CD4-positive, alpha-beta T cell treated with Interleukin-17A for 1 hour (primary cell): Measurements from ENCODE around the gene SLC22A13.
"Not testable (repeated sequence)": the region's sequence is repeated elsewhere in the genome, so short reads cannot be mapped to it uniquely, and the experiment has no call there.

Experiments
- DNase-seq: peaks from one replicate; pipeline ENCODE4 v3.0.0-alpha.2; 2020

Gene SLC22A13

DNA sequence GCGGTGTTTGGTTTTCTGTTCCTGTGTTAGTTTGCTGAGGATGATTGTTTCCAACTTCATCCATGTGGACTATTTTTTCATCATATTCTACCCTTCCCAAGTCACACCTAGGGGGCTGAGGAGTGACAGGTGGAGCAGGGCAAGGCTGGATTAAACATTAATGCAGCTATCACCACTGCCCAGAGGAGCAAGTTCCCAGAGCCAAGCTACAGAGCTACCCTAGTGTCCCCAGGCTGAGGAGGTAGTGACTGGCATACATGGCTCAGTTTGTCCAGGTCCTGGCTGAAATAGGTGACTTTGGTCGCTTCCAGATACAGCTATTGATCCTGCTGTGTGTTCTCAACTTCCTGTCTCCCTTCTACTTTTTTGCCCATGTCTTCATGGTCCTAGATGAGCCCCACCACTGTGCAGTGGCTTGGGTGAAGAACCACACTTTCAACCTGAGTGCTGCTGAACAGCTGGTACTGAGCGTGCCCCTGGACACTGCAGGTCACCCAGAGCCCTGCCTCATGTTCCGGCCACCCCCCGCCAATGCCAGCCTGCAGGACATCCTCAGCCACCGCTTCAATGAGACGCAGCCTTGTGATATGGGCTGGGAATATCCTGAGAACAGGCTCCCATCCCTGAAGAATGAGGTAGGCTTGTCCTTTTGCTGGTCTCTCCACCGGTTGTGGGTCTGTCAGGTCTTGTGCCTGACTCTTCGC, at the start of gene SLC22A13:
Gene SLC22A13 (plus strand): TSS at position 209 of the 704 bp plus-strand sequence. CDS start 49 bp downstream, at position 258.
- no peak for DNase-seq

- DNase-seq = no peak
Observed at GRCh38 chr3:38219609-38220197, 45.9 kb upstream of the SLC22A13 start.

GRCh38 chr3:38221005-38221404, 44.6 kb upstream of the SLC22A13 start:
- no peak for DNase-seq

DNA sequence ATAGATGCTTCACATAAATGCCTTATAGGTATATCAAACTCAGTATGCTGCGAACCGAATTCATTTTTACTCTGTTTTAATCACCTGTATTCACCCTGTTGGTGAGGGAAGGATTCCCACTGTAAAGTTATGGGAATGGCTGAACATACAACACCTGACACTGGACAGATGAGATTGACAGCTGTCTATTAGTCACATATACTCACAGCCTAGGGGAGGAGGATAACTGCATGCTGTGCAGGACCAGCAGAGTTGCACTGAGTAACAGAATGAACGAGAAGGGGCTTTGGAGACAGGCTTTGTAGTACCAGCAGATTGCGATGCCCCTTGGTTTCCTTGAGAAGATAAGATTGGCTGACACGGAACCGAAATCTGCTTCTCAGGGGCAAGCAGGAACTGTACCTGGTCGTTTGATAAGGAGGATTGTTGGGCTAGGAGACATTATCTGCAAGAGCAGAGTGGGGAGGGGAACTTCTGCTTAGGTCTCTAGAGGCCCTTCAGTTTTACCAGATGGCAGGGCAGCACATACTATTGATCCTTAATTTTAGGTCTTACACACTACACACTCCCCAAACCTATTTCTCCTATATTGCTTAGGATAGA, 43.5 kb upstream of the SLC22A13 start:
- no peak for DNase-seq

GRCh38 chr3:38224357-38224756, 41.3 kb upstream of the SLC22A13 start:
- no peak for DNase-seq

DNA sequence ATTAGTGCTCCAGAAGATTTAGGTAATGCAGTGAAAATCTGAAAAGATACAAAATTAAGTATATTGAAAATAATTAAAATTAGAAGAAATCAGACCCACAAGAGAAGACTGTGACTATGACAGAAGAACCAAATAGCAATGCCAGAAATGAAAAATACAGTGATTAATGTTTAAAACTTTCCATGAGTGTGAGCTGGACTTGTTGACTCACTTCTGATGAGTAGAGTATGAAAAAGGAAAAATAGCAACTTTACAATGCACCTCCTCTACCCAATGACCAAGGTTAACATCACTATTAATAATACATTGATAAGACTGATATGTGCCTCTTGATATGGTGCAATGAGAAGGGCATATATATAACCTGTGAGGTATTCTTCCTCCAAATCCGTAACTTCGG, 39.3 kb upstream of the SLC22A13 start:
- no peak for DNase-seq

- no peak for DNase-seq
Observed at GRCh38 chr3:38227989-38228388, 37.6 kb upstream of the SLC22A13 start.

DNA sequence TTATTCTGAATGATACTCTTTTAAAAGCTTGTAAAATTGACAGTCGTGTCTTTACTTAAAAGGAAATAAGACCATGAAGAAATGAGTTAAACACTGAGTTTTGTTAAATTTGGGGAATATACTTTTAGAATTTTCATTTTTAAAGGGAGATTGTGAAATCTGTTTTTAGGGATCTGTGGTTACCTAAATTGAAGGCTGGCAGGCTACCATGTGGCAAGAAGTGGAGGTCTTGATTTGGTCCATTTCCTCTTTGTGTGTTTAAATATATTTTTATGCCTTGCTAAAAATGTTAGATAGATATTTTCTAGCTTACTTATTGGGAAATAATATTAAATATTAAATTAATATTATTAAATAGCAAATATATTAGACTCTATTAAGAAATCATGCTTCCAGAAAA, 36.6 kb upstream of the SLC22A13 start:
- no peak for DNase-seq

DNA sequence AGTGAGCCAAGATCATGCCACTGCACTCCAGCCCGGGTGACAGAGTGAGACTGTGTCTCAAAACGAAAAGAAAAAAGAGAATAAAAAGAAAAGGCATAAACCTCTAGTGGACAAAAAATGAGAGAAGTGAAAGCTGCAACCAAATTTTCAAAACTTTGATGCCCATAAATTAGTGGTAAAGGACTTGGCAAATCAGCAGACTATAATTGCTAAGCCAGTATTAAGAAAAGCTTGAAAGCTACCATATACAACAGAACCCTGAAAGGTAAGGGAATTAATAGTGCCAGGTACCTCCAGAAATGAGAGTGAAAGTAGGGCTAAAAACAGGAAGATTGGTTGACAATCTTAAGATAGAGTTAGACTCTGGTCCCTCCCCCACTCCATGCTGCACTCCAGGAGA, 32.9 kb upstream of the SLC22A13 start:
- DNase-seq = no peak

DNA sequence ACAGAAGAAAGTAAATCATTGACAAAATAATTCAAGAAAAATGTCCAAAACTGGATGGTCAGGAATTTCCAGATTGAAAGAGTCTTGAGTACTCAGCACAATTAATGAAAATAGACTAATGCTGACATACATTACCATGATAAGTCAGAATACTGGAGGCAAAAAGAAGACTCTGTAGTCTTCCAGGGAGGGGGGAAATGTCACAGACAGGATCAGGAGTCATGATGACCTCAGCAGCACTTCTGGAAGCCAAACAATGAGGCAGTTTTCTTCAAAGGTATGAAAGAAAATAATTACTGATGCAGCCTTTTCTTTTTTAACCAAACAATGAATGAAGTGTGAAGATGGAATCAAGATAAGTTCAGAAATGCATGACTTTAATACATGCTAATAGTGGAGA, 30.1 kb upstream of the SLC22A13 start:
- no peak for DNase-seq

DNA sequence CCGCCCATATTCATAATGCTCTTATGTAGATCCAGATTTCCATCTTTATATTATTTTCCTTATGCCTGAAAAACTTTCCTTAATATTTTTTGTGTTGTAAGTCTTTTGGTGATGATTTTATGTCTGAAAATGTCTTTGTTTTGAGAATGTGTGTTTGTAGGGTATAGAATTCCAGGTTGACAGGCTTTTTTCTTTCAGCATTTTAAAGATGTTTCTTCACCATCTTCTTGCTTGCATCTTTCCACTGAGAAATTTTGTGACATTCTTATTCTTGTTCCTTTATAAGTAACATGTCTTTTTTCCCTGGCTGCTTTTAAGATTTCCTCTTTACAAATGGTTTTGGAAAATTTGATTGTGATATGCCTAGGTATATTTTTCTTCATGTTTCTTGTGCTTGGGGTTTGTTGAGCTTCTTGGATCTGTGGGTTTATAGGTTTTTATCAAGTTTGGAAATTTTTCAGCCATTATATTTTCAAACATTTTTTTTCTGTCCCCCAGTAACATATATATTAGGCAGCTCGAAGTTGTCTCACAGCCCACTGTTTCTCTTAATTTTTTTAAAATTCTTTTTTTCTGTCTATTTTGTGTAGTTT, 27.1 kb upstream of the SLC22A13 start:
- DNase-seq = no peak

GRCh38 chr3:38242812-38243211, 22.8 kb upstream of the SLC22A13 start:
- DNase-seq = not testable (repeated sequence)

DNA sequence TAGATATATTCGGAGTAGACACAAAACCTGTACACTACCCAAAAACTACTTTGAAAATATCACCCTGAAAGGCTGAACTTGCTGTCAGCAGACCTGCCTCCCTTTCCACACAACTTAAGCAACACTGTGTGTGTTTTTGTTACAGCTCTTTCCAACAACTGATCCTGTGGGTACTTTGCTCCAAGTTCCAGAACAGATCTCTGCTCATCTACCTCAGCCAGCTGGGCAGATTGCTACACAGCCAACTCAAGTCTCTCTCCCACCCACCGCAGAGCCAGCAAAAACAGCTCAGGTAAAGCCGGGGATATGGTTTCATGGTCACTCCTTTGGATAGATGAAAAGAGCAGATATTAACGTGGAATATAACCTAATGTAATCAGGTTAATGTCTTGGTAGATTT, 19.7 kb upstream of the SLC22A13 start:
- no peak for DNase-seq

DNA sequence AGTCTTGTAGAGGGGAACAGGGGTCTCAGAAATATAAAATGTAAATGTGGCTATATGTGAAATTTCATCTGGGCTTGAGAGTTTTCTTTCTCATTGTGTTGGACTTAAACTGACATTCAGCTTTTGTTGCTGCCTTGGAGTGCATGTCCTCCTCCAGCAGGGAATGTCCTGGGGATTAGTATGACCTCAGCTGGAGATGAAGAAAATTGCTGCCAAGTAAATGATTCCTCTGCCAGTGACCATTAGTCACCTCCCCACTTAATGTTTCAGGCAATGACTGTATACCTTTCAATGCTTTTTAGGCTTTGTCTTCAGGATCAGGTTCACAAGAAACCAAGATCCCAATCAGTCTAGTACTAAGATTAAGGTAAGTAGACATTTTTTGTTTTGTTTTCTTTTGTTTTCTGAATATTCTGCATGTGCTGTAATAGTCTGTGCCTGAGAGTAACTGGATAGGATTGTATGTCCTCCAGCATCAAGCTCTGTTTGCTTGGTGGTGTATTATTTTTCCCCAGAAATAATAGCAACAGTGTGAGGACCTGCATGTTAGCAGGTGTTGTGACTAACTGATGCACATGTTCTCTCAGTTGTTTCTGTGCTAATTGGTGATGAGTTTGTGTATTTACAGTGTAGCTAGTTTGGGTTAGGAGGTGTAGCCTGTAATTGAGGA, 18.1 kb upstream of the SLC22A13 start:
- no peak for DNase-seq

DNA sequence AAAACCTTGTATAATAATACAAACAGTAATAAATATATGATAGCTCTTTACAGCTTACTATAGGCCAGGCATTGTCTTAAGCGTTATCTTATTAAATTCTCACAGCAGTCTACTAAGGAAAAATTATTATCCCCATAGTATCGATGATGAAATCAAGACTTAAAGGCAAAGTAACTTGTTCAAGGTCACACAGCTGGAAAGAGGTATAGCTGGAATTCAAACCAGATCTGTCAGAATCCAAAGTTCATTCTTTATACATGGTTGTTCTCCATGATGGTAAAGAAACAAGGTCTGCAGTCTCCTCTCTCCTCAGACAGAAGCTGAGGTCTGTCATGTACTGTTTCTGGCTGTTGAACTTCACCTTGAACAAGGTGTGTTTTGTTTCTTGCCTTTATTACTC, 15.4 kb upstream of the SLC22A13 start:
- DNase-seq = no peak

GRCh38 chr3:38251197-38251596, 14.4 kb upstream of the SLC22A13 start:
- DNase-seq = no peak

DNA sequence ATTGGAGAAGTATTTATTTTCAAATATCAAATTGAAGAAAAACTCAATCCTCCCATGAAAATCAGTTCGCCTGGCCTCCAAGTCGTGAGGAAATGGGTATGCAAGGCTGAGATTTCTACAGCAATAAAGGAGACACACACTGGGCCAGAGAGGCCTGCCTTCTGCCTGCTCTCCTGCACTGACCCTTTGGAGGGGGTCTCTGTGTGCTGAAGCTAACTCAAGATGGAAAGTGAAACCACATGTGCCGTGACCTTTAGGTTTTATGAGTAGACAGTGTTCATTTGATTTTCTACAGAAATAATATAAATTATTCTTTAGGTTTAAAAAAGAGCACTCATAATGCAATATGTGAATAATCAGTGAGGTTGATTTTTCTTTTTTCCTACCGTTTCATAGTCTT, 11.9 kb upstream of the SLC22A13 start:
- DNase-seq = no peak

- no peak for DNase-seq
Observed at GRCh38 chr3:38254872-38255271, 10.7 kb upstream of the SLC22A13 start.

- no peak for DNase-seq
Observed at GRCh38 chr3:38255627-38256026, 10.0 kb upstream of the SLC22A13 start.

GRCh38 chr3:38257583-38257982, 8.0 kb upstream of the SLC22A13 start:
- DNase-seq = no peak

- no peak for DNase-seq
Observed at GRCh38 chr3:38260474-38260873, 5.1 kb upstream of the SLC22A13 start.

- no peak for DNase-seq
Observed at GRCh38 chr3:38264353-38264771, 1.2 kb upstream of the SLC22A13 start.

- no peak for DNase-seq
Observed at GRCh38 chr3:38264779-38265178, 833 bp upstream of the SLC22A13 start.

DNA sequence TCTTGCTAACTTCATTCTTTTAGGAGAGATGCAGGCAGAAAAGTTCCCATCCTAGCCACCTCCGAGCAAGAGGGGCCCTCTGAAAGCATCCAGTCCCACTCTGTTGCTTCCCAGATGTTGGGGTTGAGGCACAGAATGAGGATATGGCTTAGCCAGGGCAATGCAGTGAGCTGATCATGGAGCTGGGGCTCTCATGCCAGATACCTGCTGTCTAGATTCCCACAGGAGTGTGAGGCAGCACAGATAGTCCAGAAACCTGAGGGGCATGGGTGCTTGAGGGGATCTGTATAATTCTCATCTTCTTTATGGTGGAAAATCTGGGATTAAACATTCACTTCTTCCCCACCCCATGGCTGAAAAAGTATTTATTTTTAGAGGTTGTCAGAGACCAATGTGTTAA, 1.2 kb downstream of the SLC22A13 start:
- DNase-seq = no peak
